Large intestine (tissue), 3 donors: ENCODE data around the gene CDC27. TPM values are rescaled to one million over a fixed set of nuclear protein-coding genes. Genes with fewer than 3 reads are reported as not detected.
A peak's percentile ranks its signal among the peaks of the same experiment; 100 is the strongest.

Experiments used
- DNase-seq, 2 donors: peaks; one replicate each; pipeline versions ENCODE4 v3.0.0 to v3.0.0-alpha.2; 2013
- H3K27ac ChIP-seq: one replicate; pipeline ENCODE4 v1.5.1; 2013; ENCODE audit warnings: low read length
- H3K27me3 ChIP-seq: 2 replicates; pipeline ENCODE4 v1.6.1; 2013; ENCODE audit warnings: low read length; ENCODE audit not compliant: control insufficient read depth, insufficient read depth
- H3K36me3 ChIP-seq: 2 replicates; pipeline ENCODE4 v1.6.1; 2013; ENCODE audit warnings: low read length; ENCODE audit not compliant: control insufficient read depth, insufficient read depth
- H3K4me1 ChIP-seq: one replicate; pipeline ENCODE4 v1.6.1; 2013; ENCODE audit warnings: low read length; ENCODE audit not compliant: control insufficient read depth, insufficient read depth
- H3K4me3 ChIP-seq: one replicate; pipeline ENCODE4 v1.5.1; 2013; ENCODE audit warnings: low read length
- H3K9me3 ChIP-seq: one replicate; pipeline ENCODE4 v1.6.1; 2013; ENCODE audit warnings: mild to moderate bottlenecking, low read depth, low read length, moderate library complexity; ENCODE audit not compliant: control insufficient read depth
- WGBS: methylation state at CpG from one replicate; pipeline ENCODE4 v1.1.5; 2013; ENCODE audit warnings: low lambda C conversion rate; ENCODE audit not compliant: insufficient coverage; 5-methylcytosine and 5-hydroxymethylcytosine counted together
- polyA plus RNA-seq: library from polyadenylated mRNA; unstranded; fragments of 120-200 nt; gene quantifications from one replicate; pipeline ENCODE4 v1.2.1, GENCODE V29; 2013

CDC27 gene
- polyA plus RNA-seq, 1 donor: 33.5 TPM

GRCh38 chr17:47209499-47209898, 20.4 kb upstream of the CDC27 start:
- DNase-seq: no peak
- H3K4me3 ChIP-seq: no peak overlapping the region
- H3K36me3 ChIP-seq: no peaks in the 10 kb centered on the region
- H3K4me1 ChIP-seq: peaks cover 17% of the 10 kb centered on the region
- no peaks in the 10 kb centered on the region for H3K27me3 ChIP-seq
- H3K27ac ChIP-seq: no peak overlapping the region
- no peaks in the 10 kb centered on the region for H3K9me3 ChIP-seq
- no CpG with 5 or more reads among the region's 3 CpGs for WGBS

- H3K4me3 ChIP-seq: no peak within 1 kb of the TSS
- no CpG with 5 or more reads among the region's 6 CpGs for WGBS
- peaks cover 17% of the 10 kb centered on the region for H3K4me1 ChIP-seq
- no peaks in the 10 kb centered on the region for H3K36me3 ChIP-seq
- H3K27ac ChIP-seq: no peak within 1 kb of the TSS
- no peak for DNase-seq
- H3K9me3 ChIP-seq: no peaks in the 10 kb centered on the region
- H3K27me3 ChIP-seq: no peaks in the 10 kb centered on the region
These were observed 19.8 kb upstream of the CDC27 start, which contains the start of gene MYL4 for GRCh38 chr17:47208744-47209488. MYL4 (plus strand) TSS chr17:47209348; CDS start chr17:47209423, 75 bp downstream.

- 92% methylated on average over 2 of the region's 8 CpGs for WGBS
- Histone ChIP-seq H3K27me3 (no peaks in the 10 kb centered on the region), H3K27ac (no peak overlapping the region), H3K4me1 (peaks cover 15% of the 10 kb centered on the region), H3K9me3 (no peaks in the 10 kb centered on the region), H3K36me3 (no peaks in the 10 kb centered on the region), H3K4me3 (no peak overlapping the region)
- no peak for DNase-seq
These were observed 18.3 kb upstream of the CDC27 start for GRCh38 chr17:47207143-47208067.

GRCh38 chr17:47205419-47205963, 16.4 kb upstream of the CDC27 start:
- Histone ChIP-seq H3K9me3 (no peaks in the 10 kb centered on the region), H3K27ac (peak overlapping the region; percentile 55), H3K4me1 (peaks cover 17% of the 10 kb centered on the region), H3K36me3 (no peaks in the 10 kb centered on the region), H3K4me3 (no peak overlapping the region), H3K27me3 (no peaks in the 10 kb centered on the region)
- WGBS: 33% methylated on average over 2 of the region's 9 CpGs
- DNase-seq: peak; percentile 57 to 77

GRCh38 chr17:47204722-47205418, 15.8 kb upstream of the CDC27 start:
- no peak overlapping the region for H3K4me3 ChIP-seq
- H3K27ac ChIP-seq: peak overlapping the region; percentile 55
- DNase-seq: no peak
- H3K4me1 ChIP-seq: peaks cover 20% of the 10 kb centered on the region
- WGBS: no CpG with 5 or more reads among the region's 6 CpGs
- H3K36me3 ChIP-seq: no peaks in the 10 kb centered on the region
- no peaks in the 10 kb centered on the region for H3K27me3 ChIP-seq
- H3K9me3 ChIP-seq: no peaks in the 10 kb centered on the region

GRCh38 chr17:47203984-47204721, 15.1 kb upstream of the CDC27 start:
- WGBS: 100% methylated on average over 3 of the region's 6 CpGs
- Histone ChIP-seq H3K9me3 (no peaks in the 10 kb centered on the region), H3K27ac (no peak overlapping the region), H3K27me3 (no peaks in the 10 kb centered on the region), H3K36me3 (no peaks in the 10 kb centered on the region), H3K4me1 (peaks cover 20% of the 10 kb centered on the region), H3K4me3 (no peak overlapping the region)
- no peak for DNase-seq

- no peak overlapping the region for H3K4me3 ChIP-seq
- H3K9me3 ChIP-seq: no peaks in the 10 kb centered on the region
- no peaks in the 10 kb centered on the region for H3K36me3 ChIP-seq
- DNase-seq: peak; percentile 71 to 90
- H3K27ac ChIP-seq: peak overlapping the region; percentile 18
- no peaks in the 10 kb centered on the region for H3K27me3 ChIP-seq
- H3K4me1 ChIP-seq: peaks cover 20% of the 10 kb centered on the region
- 20% methylated on average over 1 of the region's 4 CpGs for WGBS
These were observed 12.1 kb upstream of the CDC27 start for GRCh38 chr17:47201166-47201565.

GRCh38 chr17:47200325-47200664, 11.2 kb upstream of the CDC27 start:
- Histone ChIP-seq H3K4me3 (no peak overlapping the region), H3K4me1 (peaks cover 12% of the 10 kb centered on the region), H3K9me3 (no peaks in the 10 kb centered on the region), H3K27me3 (no peaks in the 10 kb centered on the region), H3K36me3 (no peaks in the 10 kb centered on the region), H3K27ac (no peak overlapping the region)
- WGBS: no CpG with 5 or more reads among the region's 4 CpGs
- DNase-seq: no peak

GRCh38 chr17:47199627-47200324, 10.7 kb upstream of the CDC27 start:
- H3K36me3 ChIP-seq: no peaks in the 10 kb centered on the region
- H3K4me1 ChIP-seq: peaks cover 8% of the 10 kb centered on the region
- no peaks in the 10 kb centered on the region for H3K27me3 ChIP-seq
- H3K9me3 ChIP-seq: no peaks in the 10 kb centered on the region
- no CpG with 5 or more reads among the region's 8 CpGs for WGBS
- DNase-seq: no peak
- no peak overlapping the region for H3K4me3 ChIP-seq
- H3K27ac ChIP-seq: no peak overlapping the region
